HG03378 (cell line): Measurements from ENCODE around the gene HIPK1.

Experiments
- ATAC-seq: cut with Tn5 transposase; IDR thresholded peaks from one replicate; pipeline ENCODE4 v1.9.1; 2021; ENCODE audit warnings: mild to moderate bottlenecking, moderate library complexity; ENCODE audit not compliant: unreplicated experiment

Gene HIPK1

GRCh38 chr1:113928941-113929749 lies at the start of gene HIPK1:
Gene HIPK1 (plus strand): TSS chr1:113929324.
- peak; percentile 63 for ATAC-seq

- ATAC-seq: no peak
Measured at GRCh38 chr1:113879739-113880038, 49.4 kb upstream of the HIPK1 start.

- ATAC-seq: no peak
Measured at GRCh38 chr1:113881661-113882060, 47.5 kb upstream of the HIPK1 start.

GRCh38 chr1:113886417-113887401 lies 42.4 kb upstream of the HIPK1 start:
- no peak for ATAC-seq

GRCh38 chr1:113887402-113888175 lies 41.5 kb upstream of the HIPK1 start, which contains the start of gene BCL2L15:
Gene BCL2L15 (minus strand): TSS chr1:113887581. CDS start chr1:113887375, 206 bp downstream.
- ATAC-seq: no peak

GRCh38 chr1:113890816-113891215 lies 38.3 kb upstream of the HIPK1 start:
- no peak for ATAC-seq

- no peak for ATAC-seq
Measured at GRCh38 chr1:113891631-113892220, 37.4 kb upstream of the HIPK1 start.

GRCh38 chr1:113893267-113893666 lies 35.9 kb upstream of the HIPK1 start:
- no peak for ATAC-seq

GRCh38 chr1:113895098-113895497 lies 34.0 kb upstream of the HIPK1 start:
- no peak for ATAC-seq

GRCh38 chr1:113895961-113896360 lies 33.2 kb upstream of the HIPK1 start:
- no peak for ATAC-seq

GRCh38 chr1:113898241-113898814 lies 30.8 kb upstream of the HIPK1 start:
- ATAC-seq: no peak

- ATAC-seq: no peak
Measured at GRCh38 chr1:113899111-113899510, 30.0 kb upstream of the HIPK1 start.

- no peak for ATAC-seq
Measured at GRCh38 chr1:113901191-113901590, 27.9 kb upstream of the HIPK1 start.

GRCh38 chr1:113903501-113904292 lies 25.4 kb upstream of the HIPK1 start:
- no peak for ATAC-seq

- peak; percentile 37 for ATAC-seq
Measured at GRCh38 chr1:113904293-113904673, 24.8 kb upstream of the HIPK1 start.

- peak; percentile 86 for ATAC-seq
Measured at GRCh38 chr1:113904674-113905434, 24.3 kb upstream of the HIPK1 start, which contains the start of the genes AP4B1 and DCLRE1B. Gene AP4B1 (minus strand): TSS chr1:113904799. CDS start chr1:113904717, 82 bp downstream. Gene DCLRE1B (plus strand): TSS chr1:113905326. CDS start chr1:113905587, 261 bp downstream.

- ATAC-seq: peak; percentile 1
Measured at GRCh38 chr1:113905435-113905861, 23.7 kb upstream of the HIPK1 start.

GRCh38 chr1:113912594-113913311 lies 16.4 kb upstream of the HIPK1 start:
- no peak for ATAC-seq
